Smooth muscle cell (in vitro differentiated cells): ENCODE measurements around the gene CAMK1D. TPM values are rescaled to one million over a fixed set of nuclear protein-coding genes. Genes with fewer than 3 reads are reported as not detected.

ENCODE experiments used
- DNase-seq: peaks from one replicate; lab custom pipeline; 2025; ENCODE audit not compliant: unreplicated experiment; lab: John Stamatoyannopoulos, UW
- H2AFZ ChIP-seq: fragments of 200-600 bp; sonication (generic); 2 replicates; pipeline ENCODE4 v1.6.0; 2016; ENCODE audit warnings: antibody characterized with exemption, low read depth, mild to moderate bottlenecking
- H3F3A ChIP-seq: fragments of 200-600 bp; sonication (generic); 2 replicates; pipeline ENCODE4 v1.6.0; 2017; ENCODE audit warnings: antibody characterized with exemption, low read depth
- H3K27ac ChIP-seq: fragments of 200-600 bp; sonication (generic); 2 replicates; pipeline ENCODE4 v1.5.1; 2016; ENCODE audit warnings: low read depth, mild to moderate bottlenecking
- H3K27me3 ChIP-seq: fragments of 200-600 bp; sonication (generic); 2 replicates; pipeline ENCODE4 v1.6.1; 2016; ENCODE audit warnings: low read depth, mild to moderate bottlenecking
- H3K36me3 ChIP-seq: fragments of 200-600 bp; sonication (generic); 2 replicates; pipeline ENCODE4 v1.5.1; 2016; ENCODE audit warnings: low read depth
- H3K4me1 ChIP-seq: fragments of 200-600 bp; sonication (generic); 2 replicates; pipeline ENCODE4 v1.5.1; 2016; ENCODE audit warnings: low read depth
- H3K4me2 ChIP-seq: fragments of 200-600 bp; sonication (generic); 2 replicates; pipeline ENCODE4 v1.6.0; 2016; ENCODE audit warnings: mild to moderate bottlenecking
- H3K4me3 ChIP-seq: fragments of 200-600 bp; sonication (generic); 2 replicates; pipeline ENCODE4 v1.5.1; 2016; ENCODE audit warnings: mild to moderate bottlenecking
- H3K79me2 ChIP-seq: fragments of 200-600 bp; sonication (generic); 2 replicates; pipeline ENCODE4 v1.6.0; 2016; ENCODE audit warnings: low read depth, mild to moderate bottlenecking
- H3K9ac ChIP-seq: fragments of 200-600 bp; sonication (generic); 2 replicates; pipeline ENCODE4 v1.6.0; 2016; ENCODE audit warnings: low read depth
- H3K9me3 ChIP-seq: fragments of 200-600 bp; sonication (generic); replicated peaks from 2 replicates; pipeline ENCODE4 v1.5.1; 2016; ENCODE audit warnings: low read depth
- H4K20me1 ChIP-seq: fragments of 200-600 bp; sonication (generic); 2 replicates; pipeline ENCODE4 v1.6.0; 2016; ENCODE audit warnings: low read depth
- CTCF ChIP-seq: fragments of 200-600 bp; sonication (generic); IDR thresholded peaks from 2 replicates; pipeline ENCODE4 v1.5.1; 2017; ENCODE audit warnings: borderline replicate concordance, mild to moderate bottlenecking, antibody characterized with exemption; ENCODE audit not compliant: insufficient read depth, poor library complexity, severe bottlenecking
- WGBS: methylation state at CpG from one replicate; pipeline ENCODE4 v1.1.7; 2016; ENCODE audit warnings: low lambda C conversion rate; 5-methylcytosine and 5-hydroxymethylcytosine counted together
- polyA plus RNA-seq: library from polyadenylated mRNA; unstranded; fragments of >200 nt; fragmentation: Nextera tagmentation; extraction: Ambion mirVana; gene quantifications from 2 replicates; pipeline ENCODE4 v1.2.1, GENCODE V29; 2016
- total RNA-seq: library from RNA; depleted of rRNA; stranded (reverse); fragments of >200 nt; gene quantifications from 2 replicates; pipeline ENCODE4 v1.2.3, GENCODE V29; 2014

CAMK1D gene
- total and polyA plus RNA-seq, 2 experiments from 2014 or later: 1.6 to 2.3 TPM

- no peaks in the 10 kb centered on the region for H3K9me3 ChIP-seq
- TF ChIP-seq CTCF: no peak
- no peaks in the 10 kb centered on the region for H3K4me1 ChIP-seq
- no peaks in the 10 kb centered on the region for H4K20me1 ChIP-seq
- no peak overlapping the region for H2AFZ ChIP-seq
- H3K36me3 ChIP-seq: no peaks in the 10 kb centered on the region
- no peaks in the 10 kb centered on the region for H3K79me2 ChIP-seq
- no peak overlapping the region for H3K4me2 ChIP-seq
- no peak overlapping the region for H3K4me3 ChIP-seq
- H3K27ac ChIP-seq: no peak overlapping the region
- no peaks in the 10 kb centered on the region for H3F3A ChIP-seq
- WGBS: 86% methylated on average over 4 of the region's 4 CpGs
- H3K9ac ChIP-seq: no peak overlapping the region
- no peaks in the 10 kb centered on the region for H3K27me3 ChIP-seq
- DNase-seq: no peak
These were observed 96.5 kb downstream of the CAMK1D start for GRCh38 chr10:12445701-12446334.

- peak overlapping the region; percentile 68 for H3K4me2 ChIP-seq
- no peaks in the 10 kb centered on the region for H3K4me1 ChIP-seq
- no peak overlapping the region for H3K4me3 ChIP-seq
- no peak for TF ChIP-seq CTCF
- no peaks in the 10 kb centered on the region for H3F3A ChIP-seq
- H3K36me3 ChIP-seq: no peaks in the 10 kb centered on the region
- no peak for DNase-seq
- H3K79me2 ChIP-seq: no peaks in the 10 kb centered on the region
- no peak overlapping the region for H2AFZ ChIP-seq
- H3K9me3 ChIP-seq: no peaks in the 10 kb centered on the region
- 73% methylated on average over 3 of the region's 3 CpGs for WGBS
- peak overlapping the region; percentile 67 for H3K9ac ChIP-seq
- no peaks in the 10 kb centered on the region for H3K27me3 ChIP-seq
- H3K27ac ChIP-seq: peak overlapping the region; percentile 93
- no peaks in the 10 kb centered on the region for H4K20me1 ChIP-seq
These were observed 99.0 kb downstream of the CAMK1D start for GRCh38 chr10:12448340-12448728.

GRCh38 chr10:12448729-12449391, 99.5 kb downstream of the CAMK1D start:
- 53% methylated on average over 18 of the region's 18 CpGs for WGBS
- no peaks in the 10 kb centered on the region for H3F3A ChIP-seq
- H3K4me2 ChIP-seq: peak overlapping the region; percentile 68
- peak overlapping the region; percentile 93 for H3K27ac ChIP-seq
- no peaks in the 10 kb centered on the region for H3K9me3 ChIP-seq
- no peaks in the 10 kb centered on the region for H3K79me2 ChIP-seq
- H3K4me3 ChIP-seq: no peak overlapping the region
- H3K9ac ChIP-seq: peak overlapping the region; percentile 67
- H3K4me1 ChIP-seq: no peaks in the 10 kb centered on the region
- H3K27me3 ChIP-seq: no peaks in the 10 kb centered on the region
- no peaks in the 10 kb centered on the region for H3K36me3 ChIP-seq
- no peaks in the 10 kb centered on the region for H4K20me1 ChIP-seq
- DNase-seq: no peak
- no peak overlapping the region for H2AFZ ChIP-seq
- TF ChIP-seq CTCF: no peak
